Lower leg skin (tissue), 3 donors: ENCODE measurements around the gene SLC35G6.
"Not testable (repeated sequence)": the region's sequence is repeated elsewhere in the genome, so short reads cannot be mapped to it uniquely, and the experiment has no call there.

Source experiments
- CTCF ChIP-seq, 3 donors: fragments of 450-650 bp; IDR thresholded peaks; one replicate each; pipeline ENCODE4 v1.5.1; 2016; ENCODE audit warnings: antibody characterized with exemption in 3 of 3, mild to moderate bottlenecking in 3 of 3, moderate library complexity in 2 of 3
- POLR2A ChIP-seq, 2 donors: fragments of 450-650 bp; IDR thresholded peaks; one replicate each; pipeline ENCODE4 v1.6.1; 2016 to 2017; ENCODE audit warnings: antibody characterized with exemption in 2 of 2, mild to moderate bottlenecking in 1 of 2, moderate library complexity in 1 of 2

- not testable (repeated sequence) for TF ChIP-seq CTCF, POLR2A (IDR thresholded peaks at IDR 0.05)
Measured at GRCh38 chr17:7481842-7482741, 846 bp downstream of the SLC35G6 start.
